GM12874 (cell line): Measurements from ENCODE around the gene TSHR.

Experiments used
- CTCF ChIP-seq: IDR thresholded peaks from 2 replicates; pipeline ENCODE4 v1.5.1; 2011; ENCODE audit warnings: low read depth, mild to moderate bottlenecking, control low read depth, low read length, moderate library complexity; ENCODE audit not compliant: insufficient read depth

TSHR gene

GRCh38 chr14:81023095-81023710, 67.8 kb downstream of the TSHR start:
- no peak for TF ChIP-seq CTCF

GRCh38 chr14:81028461-81028860, 73.0 kb downstream of the TSHR start:
- TF ChIP-seq CTCF = no peak

GRCh38 chr14:81031488-81031887, 76.1 kb downstream of the TSHR start:
- TF ChIP-seq CTCF = no peak

GRCh38 chr14:81033698-81034240, 78.3 kb downstream of the TSHR start:
- TF ChIP-seq CTCF = no peak

GRCh38 chr14:81042438-81042837, 87.0 kb downstream of the TSHR start:
- no peak for TF ChIP-seq CTCF

GRCh38 chr14:81051547-81051946, 96.1 kb downstream of the TSHR start:
- TF ChIP-seq CTCF = no peak

- TF ChIP-seq CTCF = no peak
These were observed 100.5 kb downstream of the TSHR start for GRCh38 chr14:81055971-81056370.
